Measurements from ENCODE around the gene EEIG1.

The EEIG1 gene

DNA sequence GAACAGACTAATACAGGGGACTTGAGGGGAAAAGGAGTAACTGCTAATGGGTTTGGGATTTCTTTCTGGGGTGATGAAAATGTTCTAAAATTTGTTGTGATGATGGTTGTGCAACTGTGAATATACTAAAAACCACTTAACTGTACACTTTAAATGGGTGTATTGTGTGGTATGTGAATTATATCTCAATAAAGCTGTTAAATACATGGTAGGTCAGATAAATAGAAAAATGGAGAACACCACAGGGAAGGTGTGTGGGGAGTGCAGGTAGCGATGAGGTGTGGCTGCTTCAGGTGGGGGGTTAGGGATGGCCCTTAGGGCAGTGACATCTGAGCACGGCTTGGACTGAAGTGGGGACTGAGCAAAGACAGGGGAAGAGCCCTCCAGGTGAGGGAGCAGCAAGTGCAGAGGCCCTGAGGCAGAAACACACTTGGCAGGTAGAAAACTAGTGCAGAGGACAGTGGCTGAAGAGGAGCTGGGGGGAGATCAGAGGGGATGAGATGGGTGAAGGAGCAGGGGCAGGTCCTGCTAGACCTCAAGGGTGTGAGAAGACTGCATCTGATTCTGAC lies 20.9 kb downstream of the EEIG1 start:
- no peak for DNase-seq

DNA sequence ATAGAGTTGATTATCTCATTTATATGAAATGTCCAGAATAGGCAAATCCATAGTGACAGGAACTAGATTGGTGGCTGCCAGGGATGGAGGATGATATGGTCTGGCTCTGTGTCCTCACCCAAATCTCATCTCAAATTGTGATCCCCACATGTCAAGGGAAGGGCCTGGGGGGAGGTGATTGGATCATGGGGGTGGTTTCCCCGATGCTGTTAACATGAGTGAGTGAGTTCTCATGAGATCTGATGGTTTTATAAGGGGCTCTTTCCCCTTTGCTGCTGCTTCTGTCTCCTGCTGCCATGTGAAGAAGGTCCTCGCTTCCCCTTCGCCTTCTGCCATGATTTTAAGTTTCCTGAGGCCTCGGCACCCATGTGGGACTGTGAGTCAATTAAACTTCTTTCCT lies 21.4 kb downstream of the EEIG1 start:
- no peak for DNase-seq

- DNase-seq: no peak
These were observed 22.1 kb downstream of the EEIG1 start for GRCh38 chr9:127958728-127959127.

DNA sequence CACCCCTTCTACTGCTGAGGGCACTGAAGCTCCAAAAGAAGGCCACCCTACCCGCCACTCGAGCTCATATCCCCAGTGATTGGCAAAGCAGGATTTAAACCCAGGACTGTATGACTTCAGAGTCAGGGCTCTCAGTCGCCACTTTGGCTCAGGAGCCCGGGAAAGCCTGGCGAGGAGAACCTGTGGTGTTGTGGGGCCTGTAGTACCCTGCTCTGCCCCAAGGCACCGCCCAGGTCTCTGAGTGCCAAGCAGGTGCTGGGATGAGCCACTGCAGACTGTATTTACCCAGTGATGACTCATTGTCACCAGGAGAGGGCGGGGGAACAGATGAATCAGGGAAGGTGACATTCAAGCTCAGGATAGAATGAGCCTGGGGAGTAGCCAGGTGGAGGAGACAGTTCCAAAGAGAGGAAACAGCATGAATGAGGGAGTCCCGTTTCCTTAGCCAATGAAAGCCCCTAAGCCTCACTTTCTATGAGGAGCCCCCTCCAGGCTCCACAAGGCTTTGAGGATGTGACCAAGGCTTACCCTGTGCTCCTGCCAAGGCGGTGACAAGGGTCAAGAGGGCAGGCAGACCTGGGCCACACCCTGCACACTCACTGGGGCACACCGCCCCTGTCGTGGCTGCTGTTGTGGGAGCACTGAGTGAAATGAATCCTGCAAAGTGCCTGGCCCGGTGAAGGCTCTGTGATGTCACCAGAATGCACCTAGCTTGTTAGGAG lies 25.3 kb downstream of the EEIG1 start:
- peak; percentile 87 to 89 for DNase-seq

DNA sequence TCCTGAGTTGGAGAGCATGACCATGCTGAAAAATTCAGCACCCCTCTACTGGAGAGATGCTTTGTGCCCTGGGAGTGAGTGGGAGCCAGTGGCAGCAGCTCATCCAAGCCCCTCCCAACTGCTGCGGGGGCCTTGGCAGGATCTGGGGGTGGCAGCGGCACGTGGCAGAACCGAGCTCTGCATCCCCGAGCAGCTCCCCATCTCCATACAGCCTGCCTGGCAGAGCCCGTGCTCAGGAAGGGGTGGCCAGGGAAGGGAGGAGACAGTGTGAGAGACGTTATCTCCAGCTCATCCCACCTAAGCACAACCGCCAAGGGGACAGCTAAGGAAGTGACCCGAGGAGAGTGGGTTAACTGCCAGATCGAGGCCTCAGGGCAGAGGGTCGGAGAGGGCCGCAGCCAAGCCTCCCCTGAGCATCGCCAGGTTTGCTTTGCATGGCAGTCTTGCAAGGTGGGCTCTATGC lies 25.9 kb downstream of the EEIG1 start:
- DNase-seq: no peak

DNA sequence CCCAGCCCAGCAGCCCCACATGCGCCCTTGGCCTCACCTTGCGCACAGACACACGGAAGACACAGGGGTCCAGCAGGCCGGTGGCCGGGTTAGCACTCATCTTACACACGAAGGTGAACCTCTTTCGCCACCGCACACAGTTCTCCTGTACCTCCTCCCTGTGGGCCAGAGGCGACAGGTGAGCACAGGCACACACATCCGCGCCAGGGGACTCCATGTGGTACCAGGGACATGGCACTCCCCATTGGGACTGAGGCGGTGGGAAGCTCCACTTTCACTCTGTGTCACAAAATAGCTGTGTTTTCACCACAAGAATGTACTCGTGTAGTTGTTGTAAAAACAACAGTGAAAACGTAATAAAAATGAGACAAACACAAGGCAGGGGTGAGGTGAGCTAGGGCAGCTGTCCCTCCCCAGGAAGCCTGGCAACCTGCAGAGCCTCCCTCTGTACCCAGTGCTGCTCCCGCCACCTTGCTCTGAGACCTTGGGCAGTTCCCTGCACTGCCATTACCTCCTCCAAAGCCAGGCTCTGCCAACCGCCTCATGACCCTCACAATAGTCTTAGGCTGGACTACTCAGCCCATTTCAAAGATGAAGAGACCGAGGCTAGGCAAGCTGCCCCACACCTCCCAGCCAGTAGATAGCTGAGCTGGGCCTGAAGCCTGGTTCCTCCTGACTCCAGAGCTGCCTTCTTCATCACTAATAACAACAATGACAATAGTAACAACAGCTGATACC lies 26.9 kb downstream of the EEIG1 start:
- DNase-seq: peak in 1 of 2 experiments; percentile 50

DNA sequence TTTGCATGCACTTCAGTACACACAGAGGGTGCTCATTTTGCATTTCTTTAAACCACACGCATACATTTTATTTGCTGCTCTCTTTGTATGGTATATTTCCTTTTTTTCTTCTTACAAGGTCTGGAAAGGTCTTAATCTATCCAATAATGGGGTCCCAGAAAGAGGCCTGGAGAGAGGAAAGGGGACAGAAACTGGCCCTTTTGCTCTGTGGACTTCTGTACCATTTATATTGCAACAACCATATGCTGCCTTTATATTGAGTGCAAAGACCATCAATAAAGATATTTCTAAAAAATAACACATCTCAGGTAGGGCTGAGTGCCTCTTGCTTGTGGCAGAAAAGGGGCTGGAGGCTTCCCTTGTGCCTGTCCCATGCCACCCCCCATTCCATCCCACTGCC lies 27.6 kb downstream of the EEIG1 start:
- no peak for DNase-seq

GRCh38 chr9:127950513-127951289 lies 30.1 kb downstream of the EEIG1 start:
- DNase-seq: no peak

- no peak for DNase-seq
These were observed 30.8 kb downstream of the EEIG1 start for GRCh38 chr9:127949827-127950512.

- no peak for DNase-seq
These were observed 32.7 kb downstream of the EEIG1 start for GRCh38 chr9:127947841-127948710.

GRCh38 chr9:127946728-127947127 lies 34.1 kb downstream of the EEIG1 start:
- no peak for DNase-seq

- no peak for DNase-seq
These were observed 34.8 kb downstream of the EEIG1 start for GRCh38 chr9:127945942-127946341.

- DNase-seq: no peak
These were observed 35.5 kb downstream of the EEIG1 start for GRCh38 chr9:127945338-127945737.

DNA sequence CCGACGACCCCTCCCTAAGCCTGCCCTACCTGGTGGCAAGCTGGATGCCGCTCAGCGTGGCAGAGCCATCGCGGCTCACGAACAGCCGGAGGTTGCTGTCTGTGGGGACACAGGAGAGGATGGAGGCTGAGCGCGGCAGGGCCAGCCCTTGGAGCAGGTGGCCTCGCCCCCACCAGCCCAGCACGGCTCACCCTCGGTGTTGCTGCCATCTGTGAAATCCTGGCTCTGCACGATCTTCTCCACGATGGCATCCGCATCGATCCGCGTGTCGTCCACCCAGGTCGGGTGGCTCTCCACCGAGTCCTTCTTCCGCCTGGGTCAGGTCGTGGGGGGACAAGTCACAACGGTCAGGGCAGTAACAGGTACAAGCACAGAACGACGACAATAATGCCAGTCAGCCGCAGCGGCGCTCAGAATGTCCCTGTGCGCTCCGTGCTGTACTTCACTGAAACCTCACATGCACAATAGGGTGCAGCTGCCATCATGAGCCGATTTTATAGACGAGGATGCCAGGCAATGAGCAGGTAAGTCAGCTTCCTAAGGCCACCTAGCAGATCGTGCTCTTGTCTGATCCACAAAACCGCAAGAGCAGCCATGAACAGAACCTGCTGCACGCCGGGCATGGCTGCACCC lies 36.1 kb downstream of the EEIG1 start:
- DNase-seq: no peak

- DNase-seq: peak; percentile 86 to 91
These were observed 37.1 kb downstream of the EEIG1 start for GRCh38 chr9:127943731-127944144.

GRCh38 chr9:127943011-127943662 lies 37.7 kb downstream of the EEIG1 start:
- no peak for DNase-seq

DNA sequence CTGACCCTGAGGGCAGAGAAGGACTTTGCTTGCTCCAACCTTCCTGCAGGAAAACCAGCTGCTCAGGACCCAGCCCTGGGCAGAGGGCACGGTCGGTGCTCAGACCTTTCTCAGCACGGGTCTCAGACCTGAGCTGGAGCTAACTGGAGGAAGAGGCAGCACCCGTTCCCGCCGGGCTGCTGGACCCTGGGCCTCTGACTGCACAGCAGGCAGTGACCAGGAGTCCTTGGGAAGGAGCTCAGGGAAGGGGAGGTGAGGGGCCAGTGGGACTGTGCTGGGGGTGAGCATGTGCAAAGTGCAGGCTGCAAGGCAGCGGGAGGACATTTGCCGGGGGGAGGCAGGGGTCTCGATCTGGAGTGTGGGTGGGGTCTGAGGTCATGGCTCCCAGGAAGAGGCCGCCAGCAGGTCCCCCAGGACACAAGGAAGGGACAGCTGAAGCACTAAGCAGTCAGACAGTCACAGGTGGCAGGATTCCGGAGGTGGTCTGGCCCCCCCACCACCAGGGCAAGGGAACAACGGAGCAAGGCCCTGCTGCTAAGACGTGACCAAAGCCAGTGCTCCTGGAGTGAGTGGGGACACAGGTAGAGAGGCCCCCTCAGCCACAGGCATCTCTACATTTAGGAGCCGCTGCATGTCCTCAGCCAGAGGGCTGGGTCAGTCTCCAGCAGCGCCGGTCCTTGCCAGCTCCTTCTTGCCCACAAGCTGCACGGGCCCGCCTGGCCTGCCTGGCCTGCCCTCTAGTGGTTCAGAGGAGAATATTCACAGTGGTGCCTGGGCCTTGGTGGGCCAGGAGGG lies 38.4 kb downstream of the EEIG1 start:
- DNase-seq: peak; percentile 67 to 73

GRCh38 chr9:127941961-127942215 lies 38.9 kb downstream of the EEIG1 start:
- DNase-seq: no peak

GRCh38 chr9:127941062-127941960 lies 39.5 kb downstream of the EEIG1 start:
- DNase-seq: no peak
